ENCODE measurements around the gene CAND2. TPM values are rescaled to one million over a fixed set of nuclear protein-coding genes. Genes with fewer than 3 reads are reported as not detected.

CAND2 gene
- total and polyA plus RNA-seq, 2 of the 8 experiments (the other 6 are each of a cell fraction or from before 2014, with no cell fraction given) = 8.7 TPM

- Histone ChIP-seq H2BK5ac (ENCODE audit: low read depth, low read length) (no peak overlapping the region), H3K4ac (replicated peaks; ENCODE audit: insufficient read length, low read depth, low read length) (no peak overlapping the region), H3K79me1 (ENCODE audit: low read depth, low read length) (no peaks in the 10 kb centered on the region), H3K9ac (replicated peaks in 1 of 4; ENCODE audit: extremely low read depth in 1 of 4, low read depth in 3 of 4, low read length in 3 of 4) (no peak overlapping the region), H3K4me1 (replicated peaks in 1 of 4; ENCODE audit: control insufficient read depth in 3 of 4, insufficient read depth in 4 of 4, low read length in 3 of 4) (peaks cover 0 to 9% (median 5%) of the 10 kb centered on the region in 4 experiments; a peak in 5 of 7 replicates), H3K27me3 (replicated peaks in 1 of 4; ENCODE audit: control insufficient read depth in 3 of 4, extremely low read depth in 1 of 4, insufficient read depth in 3 of 4, low read length in 3 of 4) (no peaks in the 10 kb centered on the region), H4K8ac (ENCODE audit: extremely low read depth, insufficient read depth, low read length) (no peak overlapping the region), H2AK5ac (ENCODE audit: low read depth, low read length) (no peak overlapping the region), H4K20me1 (replicated peaks in 1 of 2; ENCODE audit: control insufficient read depth in 1 of 2, insufficient read depth in 2 of 2, low read length in 2 of 2) (no peaks in the 10 kb centered on the region), H3K79me2 (ENCODE audit: control insufficient read depth in 1 of 2, insufficient read depth in 2 of 2, low read length in 2 of 2) (no peaks in the 10 kb centered on the region), H3K23me2 (ENCODE audit: low read depth, low read length) (peaks cover 3% of the 10 kb centered on the region; the same call in 1 of the 2 replicates), H3K9me3 (ENCODE audit: insufficient read depth in 2 of 2, low read depth in 1 of 2, low read length in 1 of 2) (no peaks in the 10 kb centered on the region), H3K14ac (ENCODE audit: insufficient read length) (no peak overlapping the region), H3K56ac (replicated peaks; ENCODE audit: insufficient read length, low read depth, low read length) (no peak overlapping the region), H2BK120ac (replicated peaks; ENCODE audit: low read depth, low read length) (no peak overlapping the region), H2BK12ac (ENCODE audit: low read depth, low read length) (no peak overlapping the region), H2BK15ac (ENCODE audit: low read length) (no peak overlapping the region), H3K4me2 (ENCODE audit: insufficient read depth in 1 of 2, low read depth in 2 of 2, low read length in 2 of 2) (no peak overlapping the region), H3K36me3 (ENCODE audit: control insufficient read depth in 2 of 4, insufficient read depth in 4 of 4, low read length in 3 of 4) (no peaks in the 10 kb centered on the region), H4K5ac (ENCODE audit: insufficient read length, low read depth, low read length) (no peak overlapping the region), H3K23ac (ENCODE audit: insufficient read length) (no peak overlapping the region), H4K91ac (replicated peaks; ENCODE audit: insufficient read length, low read length) (no peak overlapping the region), H2AFZ (ENCODE audit: low read length) (no peak overlapping the region), H3K18ac (ENCODE audit: extremely low read depth, low read length) (no peak overlapping the region), H2BK20ac (ENCODE audit: low read length) (no peak overlapping the region), H3K4me3 (ENCODE audit: extremely low read depth in 1 of 4, insufficient read depth in 2 of 4, low read depth in 3 of 4, low read length in 4 of 4) (no peak overlapping the region), H3K27ac (ENCODE audit: low read depth, low read length) (no peak overlapping the region)
- ChIA-PET POLR2A (ENCODE audit: partially characterized antibody) (no interaction called here), CTCF (ENCODE audit: partially characterized antibody) (interaction anchor here (1.2 to 1.9 kb wide), 4 partner anchors 10 to 48 kb away, joined by 3 to 10 read pairs (median 6); no protein-coding TSS in a partner anchor)
- WGBS, 2 experiments (ENCODE audit: extremely low coverage in 1 of 2, insufficient coverage in 1 of 2, insufficient read length in 1 of 2, insufficient replicate concordance in 2 of 2, low coverage in 1 of 2, low lambda C conversion rate in 2 of 2, missing lambda C conversion rate in 1 of 2) = 89% methylated on average over 1 of the region's 1 CpG; no CpG with 5 or more reads in 1 of the 2 experiments
- FAIRE-seq (no peak), DNase-seq (ENCODE audit: low read depth in 1 of 2, low spot score in 2 of 2) (no peak)
- TF ChIP-seq CTBP2 (IDR thresholded peaks at IDR 0.05; ENCODE audit: borderline replicate concordance, insufficient read depth, insufficient read length, low read length) (no peak), POU5F1 (IDR thresholded peaks at IDR 0.05; ENCODE audit: low read depth, low read length) (no peak)
These were observed 42.2 kb upstream of the CAND2 start for GRCh38 chr3:12754313-12754712.

All from H1 (cell line).